Amniotic epithelial cell (primary cell): Measurements from ENCODE around the gene LDLRAD4.
A peak's percentile ranks its signal among the peaks of the same experiment; 100 is the strongest.
"Not testable (repeated sequence)": the region's sequence is repeated elsewhere in the genome, so short reads cannot be mapped to it uniquely, and the experiment has no call there.

Source experiments
- DNase-seq: peaks from one replicate; pipeline ENCODE4 v3.0.0-alpha.2; 2010; ENCODE audit warnings: low read depth

Gene LDLRAD4

GRCh38 chr18:13677350-13677749, 458.8 kb downstream of the LDLRAD4 start:
- DNase-seq: not testable (repeated sequence)

GRCh38 chr18:13680612-13681011, 462.1 kb downstream of the LDLRAD4 start:
- peak; percentile 10 for DNase-seq

GRCh38 chr18:13681701-13682100, 463.1 kb downstream of the LDLRAD4 start:
- no peak for DNase-seq

- DNase-seq: no peak
Measured at GRCh38 chr18:13684546-13684945, 466.0 kb downstream of the LDLRAD4 start.

GRCh38 chr18:13688191-13689136, 469.9 kb downstream of the LDLRAD4 start:
- no peak for DNase-seq

GRCh38 chr18:13690060-13690459, 471.5 kb downstream of the LDLRAD4 start:
- DNase-seq: not testable (repeated sequence)

- DNase-seq: not testable (repeated sequence)
Measured at GRCh38 chr18:13695337-13695736, 476.8 kb downstream of the LDLRAD4 start.

GRCh38 chr18:13696961-13697360, 478.4 kb downstream of the LDLRAD4 start:
- DNase-seq: peak; percentile 43

- DNase-seq: no peak
Measured at GRCh38 chr18:13700153-13700552, 481.6 kb downstream of the LDLRAD4 start.
